GM23248 (cell line): ENCODE results near the gene JSRP1. TPM values are rescaled to one million over a fixed set of nuclear protein-coding genes. Genes with fewer than 3 reads are reported as not detected.

Experiments
- DNase-seq: peaks from one replicate; pipeline ENCODE4 v3.0.0-alpha.2; 2015
- H2AFZ ChIP-seq: fragments of 200-600 bp; sonication (generic); 2 replicates; pipeline ENCODE4 v1.6.1; 2016; ENCODE audit warnings: antibody characterized with exemption
- H3F3A ChIP-seq: fragments of 200-600 bp; sonication (generic); 2 replicates; pipeline ENCODE4 v1.6.1; 2016; ENCODE audit warnings: mild to moderate bottlenecking, antibody characterized with exemption, mixed run types; ENCODE audit not compliant: insufficient read depth
- H3K27ac ChIP-seq: fragments of 200-600 bp; sonication (generic); 2 replicates; pipeline ENCODE4 v1.5.1; 2016; ENCODE audit warnings: mild to moderate bottlenecking
- H3K27me3 ChIP-seq: fragments of 200-600 bp; sonication (generic); replicated peaks from 2 replicates; pipeline ENCODE4 v1.6.1; 2016; ENCODE audit warnings: mild to moderate bottlenecking; ENCODE audit not compliant: insufficient read depth
- H3K36me3 ChIP-seq: fragments of 200-600 bp; sonication (generic); 2 replicates; pipeline ENCODE4 v1.6.1; 2016; ENCODE audit warnings: low read depth, mild to moderate bottlenecking
- H3K4me1 ChIP-seq: fragments of 200-600 bp; sonication (generic); 2 replicates; pipeline ENCODE4 v1.6.1; 2016; ENCODE audit warnings: mild to moderate bottlenecking; ENCODE audit not compliant: insufficient read depth
- H3K4me2 ChIP-seq: fragments of 200-600 bp; sonication (generic); one replicate; pipeline ENCODE4 v1.6.1; 2016; ENCODE audit warnings: mild to moderate bottlenecking; ENCODE audit not compliant: unreplicated experiment
- H3K4me3 ChIP-seq: fragments of 200-600 bp; sonication (generic); 2 replicates; pipeline ENCODE4 v1.5.1; 2016; ENCODE audit warnings: mild to moderate bottlenecking
- H3K79me2 ChIP-seq: fragments of 200-600 bp; sonication (generic); 2 replicates; pipeline ENCODE4 v1.6.1; 2016; ENCODE audit warnings: mild to moderate bottlenecking; ENCODE audit not compliant: insufficient read depth
- H3K9ac ChIP-seq: fragments of 200-600 bp; sonication (generic); 2 replicates; pipeline ENCODE4 v1.6.1; 2016; ENCODE audit warnings: mild to moderate bottlenecking
- H3K9me2 ChIP-seq: fragments of 200-600 bp; sonication (generic); 2 replicates; pipeline ENCODE4 v1.6.1; 2016; ENCODE audit warnings: mixed run types, mild to moderate bottlenecking, moderate library complexity; ENCODE audit not compliant: insufficient read depth
- H3K9me3 ChIP-seq: fragments of 200-600 bp; sonication (generic); one replicate; pipeline ENCODE4 v1.6.1; 2017; ENCODE audit warnings: low read depth
- H4K20me1 ChIP-seq: fragments of 200-600 bp; sonication (generic); 2 replicates; pipeline ENCODE4 v1.6.0; 2016; ENCODE audit not compliant: insufficient read depth
- EZH2 ChIP-seq: fragments of 200-600 bp; sonication (generic); IDR thresholded peaks from 2 replicates; pipeline ENCODE4 v1.6.1; 2018; ENCODE audit warnings: antibody characterized with exemption, mild to moderate bottlenecking; ENCODE audit not compliant: insufficient read depth, poor library complexity, severe bottlenecking
- EZH2phosphoT487 ChIP-seq: fragments of 200-600 bp; sonication (generic); IDR thresholded peaks from 2 replicates; pipeline ENCODE4 v1.6.1; 2018; ENCODE audit warnings: antibody characterized with exemption, moderate library complexity, mild to moderate bottlenecking, low read depth; ENCODE audit not compliant: insufficient read depth
- WGBS, 2 experiments: methylation state at CpG; one replicate each; pipeline ENCODE4 v1.1.6; 2015 to 2017; ENCODE audit warnings: low lambda C conversion rate in 2 of 2, low coverage in 1 of 2; ENCODE audit errors: missing lambda C conversion rate in 2 of 2; 5-methylcytosine and 5-hydroxymethylcytosine counted together
- in situ Hi-C: fragments of 300-500 bp; cut with MboI; formaldehyde crosslinking; loops from 2 replicates; pipeline ENCODE4 v1.15.0; 2020
- polyA plus RNA-seq: library from polyadenylated mRNA; unstranded; fragments of >200 nt; fragmentation: Nextera tagmentation; extraction: Ambion mirVana; gene quantifications from 2 replicates; pipeline ENCODE4 v1.2.1, GENCODE V29; 2016
- total RNA-seq: library from RNA; depleted of rRNA; stranded (reverse); fragments of >200 nt; shearing (Covaris generic); gene quantifications from 2 replicates; pipeline ENCODE4 v1.2.3, GENCODE V29; 2014

Gene JSRP1
- total and polyA plus RNA-seq, 2 experiments from 2014 or later: not detected

DNA sequence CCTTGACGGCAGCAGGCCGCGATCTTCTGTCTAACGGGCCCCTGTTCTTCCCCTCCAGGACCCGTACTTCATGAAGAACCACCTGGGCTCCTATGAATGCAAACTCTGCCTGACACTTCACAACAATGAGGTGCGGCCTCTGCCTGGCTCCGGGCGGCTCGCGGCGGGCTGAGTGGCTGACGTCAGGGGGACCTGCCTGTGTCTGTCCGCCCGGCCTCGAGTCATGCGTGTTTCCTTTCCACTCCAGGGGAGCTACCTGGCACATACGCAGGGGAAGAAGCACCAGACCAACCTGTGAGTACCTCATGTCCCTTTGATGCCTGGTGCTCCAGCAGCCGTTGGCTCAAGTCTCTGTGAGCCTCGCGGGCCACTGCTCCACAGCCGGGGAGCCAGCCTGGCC, 11.7 kb downstream of the JSRP1 start:
- in situ Hi-C loops: no loop called here
- no peaks in the 10 kb centered on the region for H3K9me2 ChIP-seq
- no peaks in the 10 kb centered on the region for H3K27me3 ChIP-seq

DNA sequence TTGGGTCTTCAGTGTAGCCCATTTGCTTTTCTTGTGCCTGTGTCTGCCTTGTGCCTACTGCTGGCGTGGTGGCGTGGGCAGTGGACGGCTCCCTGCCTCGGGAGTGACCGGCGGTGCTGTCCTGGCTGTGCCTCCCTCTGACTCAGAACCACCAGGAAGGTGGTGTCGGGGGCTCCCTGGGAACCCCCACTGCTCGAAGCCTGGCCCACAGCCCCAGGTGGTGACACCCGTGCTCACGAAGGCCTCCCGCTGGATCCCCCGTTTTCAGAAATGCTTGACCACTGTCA, 12.1 kb downstream of the JSRP1 start:
- Histone ChIP-seq H3K9ac (no peak overlapping the region), H3F3A (peaks cover 4% of the 10 kb centered on the region; the same call in 1 of the 2 replicates), H3K4me3 (no peak overlapping the region), H3K4me2 (no peak overlapping the region), H4K20me1 (0 out of 2 replicates have a peak, but pooled peaks cover 6% of the 10 kb centered on the region), H3K9me3 (no peaks in the 10 kb centered on the region), H3K36me3 (peaks cover 20% of the 10 kb centered on the region; the same call in 1 of the 2 replicates), H2AFZ (no peak overlapping the region), H3K27me3 (no peaks in the 10 kb centered on the region), H3K4me1 (peaks cover 14% of the 10 kb centered on the region), H3K9me2 (no peaks in the 10 kb centered on the region), H3K79me2 (peaks cover 73% of the 10 kb centered on the region), H3K27ac (no peak overlapping the region)
- no peak for DNase-seq
- in situ Hi-C loops: no loop called here
- TF ChIP-seq EZH2: no peak
- TF ChIP-seq EZH2phosphoT487: no peak
- 79 to 89% methylated on average over 8 to 12 of the region's 12 CpGs for WGBS, 2 experiments

More for the DNA sequence above, 11.7 kb downstream of the JSRP1 start:
- H3K9ac ChIP-seq: no peak overlapping the region
- no peak for DNase-seq
- H3K36me3 ChIP-seq: peaks cover 20% of the 10 kb centered on the region; the same call in 1 of the 2 replicates
- no peak overlapping the region for H3K4me3 ChIP-seq
- no peak overlapping the region for H3K4me2 ChIP-seq
- no peaks in the 10 kb centered on the region for H3K9me3 ChIP-seq
- peaks cover 69% of the 10 kb centered on the region for H3K79me2 ChIP-seq
- 0 out of 2 replicates have a peak, but pooled peaks cover 6% of the 10 kb centered on the region for H4K20me1 ChIP-seq
- H2AFZ ChIP-seq: no peak overlapping the region
- H3F3A ChIP-seq: peaks cover under 1% of the 10 kb centered on the region; the same call in 1 of the 2 replicates
- TF ChIP-seq EZH2 (no peak), EZH2phosphoT487 (no peak)
- WGBS, 2 experiments: 91 to 92% methylated on average over 19 to 21 of the region's 21 CpGs
- H3K27ac ChIP-seq: no peak overlapping the region
- H3K4me1 ChIP-seq: peaks cover 14% of the 10 kb centered on the region

DNA sequence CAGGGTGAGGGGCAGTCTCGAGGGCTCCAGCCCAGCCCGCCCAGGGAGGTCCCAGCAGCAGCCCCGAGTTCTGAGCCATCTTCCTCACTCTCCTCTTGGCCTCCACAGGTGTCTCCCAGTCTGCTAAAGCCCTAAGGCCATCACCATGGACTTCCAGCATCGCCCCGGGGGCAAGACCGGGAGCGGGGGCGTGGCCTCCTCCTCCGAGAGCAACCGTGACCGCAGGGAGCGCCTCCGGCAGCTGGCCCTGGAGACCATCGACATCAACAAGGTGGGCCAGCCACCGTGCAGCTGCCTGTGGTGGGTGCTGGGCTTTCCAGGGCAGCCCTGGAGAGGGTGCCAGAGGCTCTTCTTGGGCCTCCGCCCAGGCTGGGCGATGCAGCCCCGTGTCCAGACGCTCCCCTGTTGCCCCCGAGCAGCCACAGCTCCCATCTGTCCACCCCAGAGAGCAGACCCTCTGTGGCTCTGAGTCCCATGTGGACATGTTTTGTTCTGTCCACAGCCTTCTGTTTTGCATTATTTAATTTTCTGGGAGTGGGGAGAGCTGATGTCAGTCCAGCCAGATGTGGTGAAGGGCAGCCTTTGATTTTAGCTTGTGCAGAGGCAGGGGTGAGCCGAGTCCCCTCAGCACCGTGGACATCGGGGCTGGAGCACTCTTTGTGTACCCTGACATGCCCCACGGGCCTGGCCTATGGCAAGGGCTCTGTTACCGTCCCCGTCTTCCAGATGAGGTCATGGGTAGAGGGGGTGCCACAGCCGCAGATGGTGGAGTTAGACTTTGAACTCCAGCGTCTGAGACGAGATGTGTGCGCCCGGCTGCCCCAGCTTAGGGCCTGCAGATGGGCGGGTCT, 12.7 kb downstream of the JSRP1 start:
- no peak overlapping the region for H3K4me2 ChIP-seq
- H3K4me3 ChIP-seq: no peak overlapping the region
- H4K20me1 ChIP-seq: 0 out of 2 replicates have a peak, but pooled peaks cover 6% of the 10 kb centered on the region
- H3K36me3 ChIP-seq: peaks cover 20% of the 10 kb centered on the region; the same call in 1 of the 2 replicates
- peaks cover 19% of the 10 kb centered on the region for H3K4me1 ChIP-seq
- H3K9ac ChIP-seq: no peak overlapping the region
- H2AFZ ChIP-seq: no peak overlapping the region
- peaks cover 9% of the 10 kb centered on the region; the same call in 1 of the 2 replicates for H3F3A ChIP-seq
- no peak overlapping the region for H3K27ac ChIP-seq
- H3K27me3 ChIP-seq: no peaks in the 10 kb centered on the region
- WGBS, 2 experiments: 73 to 75% methylated on average over 29 to 32 of the region's 32 CpGs
- H3K9me2 ChIP-seq: no peaks in the 10 kb centered on the region
- no peaks in the 10 kb centered on the region for H3K9me3 ChIP-seq
- in situ Hi-C loops: no loop called here
- peaks cover 79% of the 10 kb centered on the region for H3K79me2 ChIP-seq
- DNase-seq: no peak
- no peak for TF ChIP-seq EZH2phosphoT487
- no peak for TF ChIP-seq EZH2

DNA sequence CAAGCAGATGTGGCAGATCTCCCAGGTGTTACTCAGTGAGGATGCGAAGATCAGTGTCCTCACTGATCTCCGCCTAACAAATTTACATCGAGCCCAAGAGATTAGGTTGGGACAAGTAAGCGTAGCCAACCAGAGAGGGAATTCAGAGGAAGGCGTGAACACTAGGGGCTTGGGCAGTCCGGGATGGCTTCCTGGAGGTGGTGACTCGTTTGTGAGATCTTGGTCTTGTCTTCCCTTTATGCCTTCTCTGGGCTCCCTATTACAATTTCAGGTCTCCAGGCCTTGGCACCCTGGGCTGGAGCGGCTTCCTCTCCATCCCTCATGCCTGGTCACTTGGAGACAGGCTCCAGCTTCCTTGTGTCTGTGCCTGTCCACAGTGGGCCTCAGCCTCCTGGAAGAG, 13.4 kb downstream of the JSRP1 start:
- in situ Hi-C loops: no loop called here
- Histone ChIP-seq H2AFZ (no peak overlapping the region), H3K36me3 (peaks cover 20% of the 10 kb centered on the region; the same call in 1 of the 2 replicates), H3K9me2 (no peaks in the 10 kb centered on the region), H3K9ac (no peak overlapping the region), H3K4me3 (no peak overlapping the region), H3K9me3 (no peaks in the 10 kb centered on the region), H3K79me2 (peaks cover 86% of the 10 kb centered on the region), H3K27ac (no peak overlapping the region), H3K4me2 (no peak overlapping the region), H3F3A (peaks cover 16% of the 10 kb centered on the region; the same call in 1 of the 2 replicates), H3K27me3 (no peaks in the 10 kb centered on the region), H3K4me1 (peaks cover 26% of the 10 kb centered on the region), H4K20me1 (peaks cover 10% of the 10 kb centered on the region; the same call in 1 of the 2 replicates)
- TF ChIP-seq EZH2 (no peak), EZH2phosphoT487 (no peak)
- 83 to 92% methylated on average over 8 of the region's 8 CpGs for WGBS, 2 experiments
- DNase-seq: no peak
